ENCODE measurements around the gene NCKAP1.

Gene NCKAP1

DNA sequence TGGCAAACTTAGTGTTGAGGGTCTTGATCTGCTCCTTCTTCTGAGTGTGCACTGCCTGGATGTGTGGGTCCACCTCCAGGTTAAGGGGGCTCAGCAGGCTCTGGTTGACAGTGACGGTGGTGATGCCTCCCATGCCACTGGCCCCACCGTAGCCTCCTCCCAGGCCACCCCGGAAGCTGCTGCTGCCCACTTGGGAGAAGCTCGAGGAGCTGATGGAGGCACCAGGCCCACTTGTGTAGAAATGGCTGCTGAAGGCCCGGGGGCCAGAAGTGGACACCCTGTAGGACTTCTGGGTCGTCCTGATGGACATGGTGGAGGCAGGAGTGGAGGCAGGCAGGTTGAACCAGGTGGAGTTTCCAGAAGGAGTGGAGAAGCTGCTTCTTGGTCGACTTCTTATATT is 33.9 kb upstream of the NCKAP1 start:
- no peak overlapping the region for H3K4me3 ChIP-seq (ENCODE audit: low read depth, low read length)
- DNase-seq (ENCODE audit: low read depth) = no peak
- TF ChIP-seq, protein P1, sequence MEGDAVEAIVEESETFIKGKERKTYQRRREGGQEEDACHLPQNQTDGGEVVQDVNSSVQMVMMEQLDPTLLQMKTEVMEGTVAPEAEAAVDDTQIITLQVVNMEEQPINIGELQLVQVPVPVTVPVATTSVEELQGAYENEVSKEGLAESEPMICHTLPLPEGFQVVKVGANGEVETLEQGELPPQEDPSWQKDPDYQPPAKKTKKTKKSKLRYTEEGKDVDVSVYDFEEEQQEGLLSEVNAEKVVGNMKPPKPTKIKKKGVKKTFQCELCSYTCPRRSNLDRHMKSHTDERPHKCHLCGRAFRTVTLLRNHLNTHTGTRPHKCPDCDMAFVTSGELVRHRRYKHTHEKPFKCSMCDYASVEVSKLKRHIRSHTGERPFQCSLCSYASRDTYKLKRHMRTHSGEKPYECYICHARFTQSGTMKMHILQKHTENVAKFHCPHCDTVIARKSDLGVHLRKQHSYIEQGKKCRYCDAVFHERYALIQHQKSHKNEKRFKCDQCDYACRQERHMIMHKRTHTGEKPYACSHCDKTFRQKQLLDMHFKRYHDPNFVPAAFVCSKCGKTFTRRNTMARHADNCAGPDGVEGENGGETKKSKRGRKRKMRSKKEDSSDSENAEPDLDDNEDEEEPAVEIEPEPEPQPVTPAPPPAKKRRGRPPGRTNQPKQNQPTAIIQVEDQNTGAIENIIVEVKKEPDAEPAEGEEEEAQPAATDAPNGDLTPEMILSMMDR (IDR thresholded peaks at IDR 0.05; ENCODE audit: low read depth, low read length) = no peak
- TF ChIP-seq MYC (IDR thresholded peaks at IDR 0.05; ENCODE audit: low read depth, low read length) (no peak), MAX (IDR thresholded peaks at IDR 0.05; ENCODE audit: low read depth, low read length) (no peak), POLR2A (IDR thresholded peaks at IDR 0.05; ENCODE audit: extremely low read depth, insufficient read length) (no peak)

- H3K4me3 ChIP-seq (ENCODE audit: low read depth, low read length) = no peak overlapping the region
Measured at GRCh38 chr2:183070942-183071844, 32.9 kb upstream of the NCKAP1 start.

DNA sequence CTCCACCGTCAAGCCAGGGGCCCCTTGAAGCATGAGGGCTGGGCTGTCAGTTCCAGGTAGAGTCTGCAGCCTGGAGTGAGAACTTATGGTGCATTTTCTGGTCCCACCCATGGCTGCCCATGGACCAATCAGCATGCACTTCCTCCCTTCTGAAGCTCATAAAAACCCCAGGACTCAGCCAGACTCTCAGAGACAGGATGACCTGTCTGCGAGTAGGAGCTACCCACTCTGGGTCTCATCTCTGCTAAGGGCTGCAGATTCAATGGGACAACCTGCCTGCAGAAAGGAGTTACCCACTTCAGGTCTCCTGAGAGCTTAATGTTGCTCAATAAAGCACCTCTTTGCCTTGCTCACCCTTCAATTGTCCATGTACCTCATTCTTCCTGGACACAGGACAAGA is 30.9 kb upstream of the NCKAP1 start:
- TF ChIP-seq MAX (IDR thresholded peaks at IDR 0.05; ENCODE audit: low read depth, low read length) = no peak
- TF ChIP-seq POLR2A (IDR thresholded peaks at IDR 0.05; ENCODE audit: extremely low read depth, insufficient read length) = no peak
- TF ChIP-seq MYC (IDR thresholded peaks at IDR 0.05; ENCODE audit: low read depth, low read length) = no peak
- TF ChIP-seq, protein P1 (IDR thresholded peaks at IDR 0.05; ENCODE audit: low read depth, low read length) = no peak
- no peak overlapping the region for H3K4me3 ChIP-seq (ENCODE audit: low read depth, low read length)
- DNase-seq (ENCODE audit: low read depth) = no peak

More at GRCh38 chr2:183070942-183071844, 32.9 kb upstream of the NCKAP1 start:
- TF ChIP-seq MAX (IDR thresholded peaks at IDR 0.05; ENCODE audit: low read depth, low read length) = no peak
- TF ChIP-seq, protein P1 (IDR thresholded peaks at IDR 0.05; ENCODE audit: low read depth, low read length) = peak; percentile 45
- TF ChIP-seq POLR2A (IDR thresholded peaks at IDR 0.05; ENCODE audit: extremely low read depth, insufficient read length) = no peak
- TF ChIP-seq MYC (IDR thresholded peaks at IDR 0.05; ENCODE audit: low read depth, low read length) = no peak
- DNase-seq (ENCODE audit: low read depth) = peak; percentile 25

GRCh38 chr2:183068561-183068960 is 30.3 kb upstream of the NCKAP1 start:
- TF ChIP-seq POLR2A (IDR thresholded peaks at IDR 0.05; ENCODE audit: extremely low read depth, insufficient read length) (no peak), MAX (IDR thresholded peaks at IDR 0.05; ENCODE audit: low read depth, low read length) (no peak), MYC (IDR thresholded peaks at IDR 0.05; ENCODE audit: low read depth, low read length) (no peak)
- TF ChIP-seq, protein P1 (IDR thresholded peaks at IDR 0.05; ENCODE audit: low read depth, low read length) = no peak
- no peak overlapping the region for H3K4me3 ChIP-seq (ENCODE audit: low read depth, low read length)
- DNase-seq (ENCODE audit: low read depth) = no peak

GRCh38 chr2:183063083-183063482 is 24.8 kb upstream of the NCKAP1 start:
- TF ChIP-seq MAX (IDR thresholded peaks at IDR 0.05; ENCODE audit: low read depth, low read length) (no peak), POLR2A (IDR thresholded peaks at IDR 0.05; ENCODE audit: extremely low read depth, insufficient read length) (no peak)
- no peak for DNase-seq (ENCODE audit: low read depth)
- H3K4me3 ChIP-seq (ENCODE audit: low read depth, low read length) = no peak overlapping the region

DNA sequence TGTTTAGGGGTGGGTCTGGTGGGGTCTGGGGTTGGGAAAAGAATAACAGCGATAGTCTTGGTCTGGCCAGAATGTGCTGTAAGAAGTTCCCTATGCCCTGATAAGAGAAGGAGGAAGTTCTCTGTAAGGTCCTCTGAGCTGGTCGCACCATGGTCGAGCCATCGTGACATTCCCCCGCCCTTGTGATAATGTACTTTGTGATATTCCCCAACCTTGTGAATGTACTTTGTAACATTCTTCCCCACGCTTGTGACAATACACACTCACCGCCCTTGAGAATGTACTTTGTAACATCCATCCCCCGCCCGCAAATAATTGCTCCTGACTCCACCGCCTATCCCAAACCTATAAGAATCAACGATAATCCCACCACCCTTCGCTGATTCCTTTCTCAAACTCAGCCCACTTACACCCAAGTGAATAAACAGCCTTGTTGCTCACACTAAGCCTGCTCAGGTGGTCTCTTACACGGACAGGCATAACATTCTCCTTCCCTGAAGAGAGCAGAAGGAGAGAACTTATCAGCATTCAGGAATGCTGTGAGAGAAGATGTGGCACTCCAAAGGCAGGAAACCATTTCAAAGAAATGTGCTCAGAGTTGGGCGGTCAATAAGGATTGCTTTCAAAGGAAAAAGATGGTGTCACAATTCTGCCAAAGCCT is 22.4 kb upstream of the NCKAP1 start:
- no peak for TF ChIP-seq POLR2A (IDR thresholded peaks at IDR 0.05; ENCODE audit: extremely low read depth, insufficient read length)
- TF ChIP-seq, protein P1 (IDR thresholded peaks at IDR 0.05; ENCODE audit: low read depth, low read length) = no peak
- no peak for TF ChIP-seq MAX (IDR thresholded peaks at IDR 0.05; ENCODE audit: low read depth, low read length)
- no peak for TF ChIP-seq MYC (IDR thresholded peaks at IDR 0.05; ENCODE audit: low read depth, low read length)
- DNase-seq (ENCODE audit: low read depth) = no peak
- no peak overlapping the region for H3K4me3 ChIP-seq (ENCODE audit: low read depth, low read length)
